DND-41 (cell line): ENCODE data around the gene TRPM5.

ENCODE experiments used
- EZH2 ChIP-seq: IDR thresholded peaks from 3 replicates; pipeline ENCODE4 v1.6.1; 2012; ENCODE audit warnings: borderline replicate concordance, low read depth, mild to moderate bottlenecking, moderate library complexity, low read length, inconsistent platforms; ENCODE audit not compliant: severe bottlenecking
- TF ChIP-seq, protein P1 (sequence below): IDR thresholded peaks from 2 replicates; pipeline ENCODE4 v1.5.1; 2012; ENCODE audit warnings: borderline replicate concordance, low read length, moderate library complexity, mild to moderate bottlenecking; ENCODE audit not compliant: poor library complexity, severe bottlenecking; ENCODE audit errors: extremely low read depth

DNA sequence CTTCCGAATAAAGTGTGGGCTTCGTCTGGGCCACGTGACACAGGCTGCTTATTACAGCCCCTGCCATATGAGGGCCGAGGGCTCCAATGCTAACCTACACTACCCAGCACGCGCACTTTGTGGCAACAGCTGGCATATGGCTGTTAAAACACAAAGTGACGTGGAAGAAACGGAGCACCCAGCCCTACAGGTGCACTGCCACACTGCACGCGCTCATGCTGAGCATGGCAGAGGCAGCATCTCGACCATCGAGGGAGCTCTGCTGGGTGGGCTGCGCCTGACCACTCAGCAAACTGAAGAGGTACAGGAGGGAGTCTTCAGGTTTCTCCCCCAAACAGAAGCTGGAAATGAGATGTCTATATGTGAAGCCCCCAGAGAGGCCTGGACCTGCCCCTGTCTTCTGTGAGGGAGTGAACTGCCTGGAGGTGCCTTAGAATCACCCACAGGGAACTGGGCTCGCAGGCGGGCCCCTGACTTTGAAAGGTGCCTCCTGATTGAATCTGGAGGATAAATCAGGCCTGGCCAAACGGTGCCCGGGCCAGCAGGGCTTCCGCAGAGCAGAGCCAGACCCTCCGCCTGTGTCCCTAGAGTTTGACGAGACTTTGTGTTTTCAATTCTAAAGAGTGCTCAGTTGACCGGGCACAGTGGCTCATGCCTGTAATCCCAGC is 25.5 kb downstream of the TRPM5 start:
- TF ChIP-seq, protein P1, sequence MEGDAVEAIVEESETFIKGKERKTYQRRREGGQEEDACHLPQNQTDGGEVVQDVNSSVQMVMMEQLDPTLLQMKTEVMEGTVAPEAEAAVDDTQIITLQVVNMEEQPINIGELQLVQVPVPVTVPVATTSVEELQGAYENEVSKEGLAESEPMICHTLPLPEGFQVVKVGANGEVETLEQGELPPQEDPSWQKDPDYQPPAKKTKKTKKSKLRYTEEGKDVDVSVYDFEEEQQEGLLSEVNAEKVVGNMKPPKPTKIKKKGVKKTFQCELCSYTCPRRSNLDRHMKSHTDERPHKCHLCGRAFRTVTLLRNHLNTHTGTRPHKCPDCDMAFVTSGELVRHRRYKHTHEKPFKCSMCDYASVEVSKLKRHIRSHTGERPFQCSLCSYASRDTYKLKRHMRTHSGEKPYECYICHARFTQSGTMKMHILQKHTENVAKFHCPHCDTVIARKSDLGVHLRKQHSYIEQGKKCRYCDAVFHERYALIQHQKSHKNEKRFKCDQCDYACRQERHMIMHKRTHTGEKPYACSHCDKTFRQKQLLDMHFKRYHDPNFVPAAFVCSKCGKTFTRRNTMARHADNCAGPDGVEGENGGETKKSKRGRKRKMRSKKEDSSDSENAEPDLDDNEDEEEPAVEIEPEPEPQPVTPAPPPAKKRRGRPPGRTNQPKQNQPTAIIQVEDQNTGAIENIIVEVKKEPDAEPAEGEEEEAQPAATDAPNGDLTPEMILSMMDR = no peak
- TF ChIP-seq EZH2 = no peak
